ENCODE results near the gene TMEM259. TPM values are rescaled to one million over a fixed set of nuclear protein-coding genes. Genes with fewer than 3 reads are reported as not detected.

TMEM259 gene
- total RNA-seq, 2 donors from 2014 or later, result 183 to 267 TPM

DNA sequence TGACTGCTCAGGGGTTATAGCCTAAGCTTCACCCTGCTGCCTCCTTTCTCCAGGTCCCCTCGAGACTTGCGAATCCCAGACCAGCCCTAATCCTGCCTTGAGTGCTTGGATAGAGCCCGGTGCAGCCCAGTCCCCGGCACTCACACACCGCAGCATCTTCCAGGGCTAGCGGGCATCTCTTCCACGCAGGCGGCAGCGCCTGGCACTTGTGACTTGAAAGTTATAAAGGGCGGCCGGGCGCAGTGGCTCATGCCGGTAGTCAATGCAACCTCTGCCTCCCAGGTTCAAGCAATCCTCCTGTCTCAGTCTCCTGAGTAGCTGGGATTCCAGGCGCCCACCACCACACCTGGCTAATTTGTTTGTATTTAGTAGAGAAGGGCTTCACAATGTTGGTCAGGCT, 34.8 kb downstream of the TMEM259 start:
- ATAC-seq (ENCODE audit: insufficient number of reproducible peaks, low FRiP score, low read depth), result no peak
- peaks cover 12 to 24% of the 10 kb centered on the region in 2 donors for H3K4me1 ChIP-seq (ENCODE audit: control insufficient read depth in 1 of 2, low read depth in 2 of 2)
- peaks cover 6% of the 10 kb centered on the region for H3K36me3 ChIP-seq
- TF ChIP-seq, protein P1, sequence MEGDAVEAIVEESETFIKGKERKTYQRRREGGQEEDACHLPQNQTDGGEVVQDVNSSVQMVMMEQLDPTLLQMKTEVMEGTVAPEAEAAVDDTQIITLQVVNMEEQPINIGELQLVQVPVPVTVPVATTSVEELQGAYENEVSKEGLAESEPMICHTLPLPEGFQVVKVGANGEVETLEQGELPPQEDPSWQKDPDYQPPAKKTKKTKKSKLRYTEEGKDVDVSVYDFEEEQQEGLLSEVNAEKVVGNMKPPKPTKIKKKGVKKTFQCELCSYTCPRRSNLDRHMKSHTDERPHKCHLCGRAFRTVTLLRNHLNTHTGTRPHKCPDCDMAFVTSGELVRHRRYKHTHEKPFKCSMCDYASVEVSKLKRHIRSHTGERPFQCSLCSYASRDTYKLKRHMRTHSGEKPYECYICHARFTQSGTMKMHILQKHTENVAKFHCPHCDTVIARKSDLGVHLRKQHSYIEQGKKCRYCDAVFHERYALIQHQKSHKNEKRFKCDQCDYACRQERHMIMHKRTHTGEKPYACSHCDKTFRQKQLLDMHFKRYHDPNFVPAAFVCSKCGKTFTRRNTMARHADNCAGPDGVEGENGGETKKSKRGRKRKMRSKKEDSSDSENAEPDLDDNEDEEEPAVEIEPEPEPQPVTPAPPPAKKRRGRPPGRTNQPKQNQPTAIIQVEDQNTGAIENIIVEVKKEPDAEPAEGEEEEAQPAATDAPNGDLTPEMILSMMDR (IDR thresholded peaks at IDR 0.05), result no peak
- H3K4me3 ChIP-seq, result no peak overlapping the region
- no peaks in the 10 kb centered on the region for H3K9me3 ChIP-seq
- no peak for DNase-seq (ENCODE audit: low spot score)
- H3K27ac ChIP-seq, result no peak overlapping the region
- no peaks in the 10 kb centered on the region for H3K27me3 ChIP-seq (replicated peaks; ENCODE audit: insufficient read depth)

GRCh38 chr19:984165-984967, 36.6 kb downstream of the TMEM259 start, which contains the start of gene WDR18:
TSS of gene WDR18 (plus strand) at chr19:984345. CDS start at chr19:984354, 9 bp downstream.
- DNase-seq (ENCODE audit: low spot score) (peak; percentile 80), ATAC-seq (ENCODE audit: insufficient number of reproducible peaks, low FRiP score, low read depth) (peak; percentile 78)
- no peaks in the 10 kb centered on the region for H3K9me3 ChIP-seq
- H3K36me3 ChIP-seq, result peaks cover 3% of the 10 kb centered on the region
- peak within 1 kb of the TSS; percentile 100 for H3K4me3 ChIP-seq
- no peaks in the 10 kb centered on the region for H3K27me3 ChIP-seq (replicated peaks; ENCODE audit: insufficient read depth)
- peaks cover 12 to 24% of the 10 kb centered on the region in 2 donors for H3K4me1 ChIP-seq (ENCODE audit: control insufficient read depth in 1 of 2, low read depth in 2 of 2)
- H3K27ac ChIP-seq, result peak within 1 kb of the TSS; percentile 85 to 89
- TF ChIP-seq, protein P1 (IDR thresholded peaks at IDR 0.05), result no peak

- H3K4me1 ChIP-seq (ENCODE audit: control insufficient read depth in 1 of 2, low read depth in 2 of 2), result peaks cover 12 to 24% of the 10 kb centered on the region in 2 donors
- ATAC-seq (ENCODE audit: insufficient number of reproducible peaks, low FRiP score, low read depth), result no peak
- H3K27ac ChIP-seq, result no peak overlapping the region
- H3K9me3 ChIP-seq, result no peaks in the 10 kb centered on the region
- H3K27me3 ChIP-seq (replicated peaks; ENCODE audit: insufficient read depth), result no peaks in the 10 kb centered on the region
- TF ChIP-seq, protein P1 (IDR thresholded peaks at IDR 0.05), result peak; percentile 96
- peaks cover 3% of the 10 kb centered on the region for H3K36me3 ChIP-seq
- no peak for DNase-seq (ENCODE audit: low spot score)
- H3K4me3 ChIP-seq, result peak overlapping the region; percentile 48
These were observed 38.3 kb downstream of the TMEM259 start for GRCh38 chr19:982567-983170.

DNA sequence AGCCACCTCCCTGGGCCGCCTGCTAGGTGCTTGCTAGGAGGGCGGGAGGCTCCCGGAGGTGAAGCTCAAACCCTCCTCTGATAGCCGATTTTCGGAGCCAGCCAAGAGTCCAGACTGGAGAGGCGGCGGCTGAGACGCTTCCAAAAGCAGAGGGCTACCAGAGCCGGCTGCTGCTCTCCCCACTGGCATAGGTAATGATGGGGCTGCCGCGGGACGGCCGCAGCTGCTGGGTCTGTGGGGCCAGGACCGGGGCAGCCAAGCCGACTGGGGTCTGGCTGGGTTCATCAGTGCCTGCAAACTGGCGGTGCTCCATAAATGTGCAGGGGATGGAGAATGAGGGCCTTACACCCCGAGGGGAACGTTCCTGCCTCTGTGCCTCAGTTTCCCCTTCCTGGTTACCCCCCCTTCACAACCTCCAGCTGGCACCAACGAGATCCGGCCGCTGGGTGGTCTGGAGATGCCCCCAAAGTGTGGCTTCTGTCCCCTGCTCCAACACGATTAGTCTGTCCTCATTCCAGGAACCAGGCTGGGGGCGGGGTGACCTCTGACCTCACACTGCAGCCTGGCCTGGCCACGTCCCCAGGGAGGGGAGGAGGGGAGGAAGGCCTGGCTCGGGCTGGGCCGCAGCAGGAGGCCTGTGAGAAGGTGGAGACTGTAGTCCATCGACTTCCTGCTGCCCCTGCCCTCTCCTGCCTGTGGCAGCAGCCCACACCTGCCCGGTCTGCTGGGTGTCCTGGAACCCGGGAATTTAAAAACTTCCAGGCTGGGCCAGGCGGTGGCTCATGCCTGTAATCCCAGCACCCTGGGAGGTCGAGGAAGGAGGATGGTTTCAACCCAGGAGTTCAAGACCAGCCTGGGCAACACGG, 40.6 kb downstream of the TMEM259 start:
- H3K36me3 ChIP-seq, result no peaks in the 10 kb centered on the region
- H3K27me3 ChIP-seq (replicated peaks; ENCODE audit: insufficient read depth), result no peaks in the 10 kb centered on the region
- H3K27ac ChIP-seq, result no peak overlapping the region
- peaks cover 12 to 24% of the 10 kb centered on the region in 2 donors for H3K4me1 ChIP-seq (ENCODE audit: control insufficient read depth in 1 of 2, low read depth in 2 of 2)
- H3K4me3 ChIP-seq, result no peak overlapping the region
- H3K9me3 ChIP-seq, result no peaks in the 10 kb centered on the region
- DNase-seq (ENCODE audit: low spot score) (no peak), ATAC-seq (ENCODE audit: insufficient number of reproducible peaks, low FRiP score, low read depth) (no peak)
- TF ChIP-seq, protein P1 (IDR thresholded peaks at IDR 0.05), result no peak

Data from thoracic aorta (tissue), 2 donors.